GM19452 (cell line): ENCODE results near the gene CHAC2.
"Not testable (repeated sequence)": the region's sequence is repeated elsewhere in the genome, so short reads cannot be mapped to it uniquely, and the experiment has no call there.

ENCODE experiments used
- ATAC-seq: cut with Tn5 transposase; IDR thresholded peaks from one replicate; pipeline ENCODE4 v1.9.1; 2021; ENCODE audit not compliant: unreplicated experiment

CHAC2 gene

GRCh38 chr2:53777134-53777533, 9.5 kb downstream of the CHAC2 start:
- no peak for ATAC-seq

DNA sequence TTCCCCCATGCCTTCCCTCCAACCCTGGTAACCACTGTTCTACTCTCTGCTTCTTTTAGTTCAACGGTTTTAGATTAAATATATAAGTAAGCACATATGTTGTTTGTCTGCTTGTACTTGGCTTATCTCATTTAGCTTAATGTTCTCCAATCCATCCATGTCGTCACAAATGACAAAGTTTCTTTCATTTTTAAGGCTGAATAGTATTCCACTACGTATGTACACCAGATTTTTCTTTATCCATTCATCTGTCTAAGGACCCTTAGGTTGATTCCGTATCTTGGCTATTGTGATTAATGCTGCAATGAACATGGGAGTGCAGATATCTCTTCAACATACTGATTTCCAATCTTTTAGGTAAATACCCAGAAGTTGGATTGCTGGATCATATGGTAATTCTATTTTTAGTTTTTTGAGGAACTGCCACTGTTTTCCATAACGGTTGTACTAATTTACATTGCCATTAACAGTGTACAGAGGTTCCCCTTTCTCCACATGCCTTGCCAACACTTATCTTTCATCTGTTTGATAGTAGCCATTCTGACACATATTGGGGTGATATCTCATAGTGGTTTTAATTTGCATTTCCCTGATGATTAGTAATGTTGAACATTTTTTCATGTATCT, 11.0 kb downstream of the CHAC2 start:
- no peak for ATAC-seq

DNA sequence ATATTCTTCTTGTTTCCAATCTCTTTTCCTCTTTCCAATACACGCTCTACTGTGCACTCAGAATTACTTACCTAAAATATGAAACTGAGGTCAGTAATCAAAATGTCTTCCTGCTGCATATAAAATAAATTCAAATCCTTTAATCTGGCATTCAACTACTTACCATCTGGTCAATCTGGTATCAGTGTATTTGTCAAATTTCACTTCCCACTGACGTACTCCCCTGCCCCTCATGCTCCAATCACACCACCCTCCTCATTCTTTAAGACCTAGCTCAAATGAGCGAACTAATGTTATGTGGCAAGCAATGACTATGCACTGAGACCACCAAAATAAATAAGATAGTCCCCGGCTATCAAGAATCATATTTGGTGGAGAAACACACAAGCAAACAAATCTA, 12.5 kb downstream of the CHAC2 start:
- no peak for ATAC-seq

GRCh38 chr2:53782676-53783075, 15.1 kb downstream of the CHAC2 start:
- no peak for ATAC-seq

GRCh38 chr2:53784436-53784835, 16.8 kb downstream of the CHAC2 start:
- no peak for ATAC-seq

GRCh38 chr2:53785366-53785765, 17.8 kb downstream of the CHAC2 start:
- ATAC-seq, result no peak

DNA sequence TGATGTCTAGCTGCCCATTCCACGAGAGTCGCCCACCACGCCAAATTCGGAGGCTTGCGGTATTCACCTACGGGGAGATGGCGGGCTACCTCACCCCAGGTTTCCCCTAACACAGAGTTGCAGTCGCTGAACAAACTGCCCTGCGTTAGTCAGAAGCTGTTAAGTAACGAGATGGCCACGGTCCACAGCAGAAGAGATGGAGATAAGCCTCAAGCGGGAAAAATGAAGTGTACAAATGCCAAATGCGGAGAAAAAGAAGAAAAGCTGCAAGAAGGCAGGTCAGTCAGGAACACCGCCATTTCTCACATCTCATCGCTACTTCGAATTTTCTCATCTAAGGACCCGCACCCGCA, 18.7 kb downstream of the CHAC2 start:
- ATAC-seq, result peak; percentile 8

- ATAC-seq, result peak; percentile 95
These were observed 19.4 kb downstream of the CHAC2 start, which contains the start of the genes ASB3 and ERLEC1 for GRCh38 chr2:53786705-53787613. TSS of gene ASB3 (minus strand) at chr2:53786953. CDS start at chr2:53765572, 21,381 bp downstream. TSS of gene ERLEC1 (plus strand) at chr2:53787044. CDS start at chr2:53787211, 167 bp downstream.

GRCh38 chr2:53787614-53788289, 20.1 kb downstream of the CHAC2 start:
- ATAC-seq, result no peak

- ATAC-seq, result no peak
These were observed 25.7 kb downstream of the CHAC2 start for GRCh38 chr2:53793261-53793660.

DNA sequence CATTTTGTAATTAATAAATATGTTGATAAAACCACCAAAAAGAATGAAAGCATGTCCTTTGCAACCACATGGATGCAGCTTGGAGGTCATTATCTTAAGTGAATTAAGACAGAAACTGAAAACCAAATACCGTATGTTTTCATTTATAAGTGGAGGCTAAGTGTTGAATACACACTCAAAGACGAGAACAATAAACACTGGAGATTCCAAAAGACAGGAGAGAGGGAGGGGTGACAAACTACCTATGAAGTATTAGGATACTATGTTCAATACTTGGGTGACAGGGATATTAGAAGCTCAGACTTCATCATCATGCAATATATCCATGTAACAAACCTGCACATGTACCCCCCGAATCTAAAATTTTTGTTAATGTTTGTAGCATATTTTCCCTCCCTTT, 26.2 kb downstream of the CHAC2 start:
- no peak for ATAC-seq

GRCh38 chr2:53801547-53801946, 33.9 kb downstream of the CHAC2 start:
- ATAC-seq, result no peak

- ATAC-seq, result no peak
These were observed 35.1 kb downstream of the CHAC2 start for GRCh38 chr2:53802617-53803151.

DNA sequence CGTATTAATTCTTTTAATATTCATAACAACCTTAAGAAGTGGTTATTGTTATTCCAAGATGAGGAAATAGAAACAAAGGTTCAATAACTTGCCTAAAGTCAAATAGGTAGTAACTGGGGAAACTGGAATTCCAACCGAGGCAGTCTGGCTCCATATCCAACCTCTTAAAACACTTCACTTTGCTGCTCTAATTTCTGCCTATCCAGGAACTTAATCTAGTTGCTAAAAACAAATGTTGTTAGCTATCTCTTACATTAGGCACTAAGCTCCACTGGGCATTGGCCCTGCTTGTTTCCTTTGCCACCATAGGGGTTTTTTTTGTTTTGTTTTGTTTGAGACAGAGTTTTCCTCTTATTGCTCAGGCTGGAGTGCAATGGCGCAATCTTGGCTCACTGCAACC, 44.0 kb downstream of the CHAC2 start:
- ATAC-seq, result no peak

DNA sequence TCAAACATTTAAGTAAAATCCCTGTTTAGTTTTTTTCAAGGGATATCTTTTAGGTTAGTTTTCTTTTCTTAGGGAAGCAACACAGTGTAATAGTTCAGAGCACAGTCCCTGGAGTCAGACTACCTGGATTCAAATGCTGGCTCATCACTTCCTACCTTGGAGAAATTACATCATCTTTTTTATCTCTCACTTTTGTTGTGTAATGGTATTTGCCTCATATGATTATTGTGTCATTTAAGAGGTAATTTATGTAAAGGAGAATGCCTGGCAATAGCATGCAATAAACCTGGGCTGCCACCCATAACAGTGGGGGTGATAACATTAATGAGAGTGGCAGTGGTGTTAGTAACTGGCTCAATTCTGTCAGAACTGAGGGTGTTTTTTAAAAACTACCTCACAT, 45.5 kb downstream of the CHAC2 start:
- ATAC-seq, result no peak

DNA sequence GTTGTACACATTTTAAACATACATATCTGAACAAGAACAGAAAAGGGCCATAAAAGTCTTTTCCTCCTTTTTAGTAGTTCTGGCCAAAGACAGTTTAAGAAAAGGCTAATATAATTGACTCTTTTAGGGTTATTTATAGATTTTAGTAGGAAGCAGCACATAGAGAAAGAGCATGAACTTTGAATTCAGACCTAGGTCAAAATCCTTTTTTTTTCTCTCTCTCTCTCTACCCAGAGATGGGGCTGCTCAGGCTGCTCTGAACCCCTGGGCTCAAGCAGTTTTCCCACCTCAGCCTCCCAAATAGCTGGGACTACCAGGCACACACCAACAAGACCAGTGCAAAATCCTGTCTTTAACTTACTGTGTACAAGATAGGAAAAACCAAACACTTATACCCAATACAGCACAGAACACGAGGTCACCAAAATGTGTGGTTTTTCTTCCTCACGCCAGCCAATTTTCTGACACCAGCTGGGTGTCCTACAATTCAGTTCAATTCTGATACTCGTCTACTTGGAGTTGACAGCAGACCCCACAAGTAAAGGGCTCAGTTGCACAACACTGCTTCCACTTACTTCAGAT, 51.3 kb downstream of the CHAC2 start:
- no peak for ATAC-seq

DNA sequence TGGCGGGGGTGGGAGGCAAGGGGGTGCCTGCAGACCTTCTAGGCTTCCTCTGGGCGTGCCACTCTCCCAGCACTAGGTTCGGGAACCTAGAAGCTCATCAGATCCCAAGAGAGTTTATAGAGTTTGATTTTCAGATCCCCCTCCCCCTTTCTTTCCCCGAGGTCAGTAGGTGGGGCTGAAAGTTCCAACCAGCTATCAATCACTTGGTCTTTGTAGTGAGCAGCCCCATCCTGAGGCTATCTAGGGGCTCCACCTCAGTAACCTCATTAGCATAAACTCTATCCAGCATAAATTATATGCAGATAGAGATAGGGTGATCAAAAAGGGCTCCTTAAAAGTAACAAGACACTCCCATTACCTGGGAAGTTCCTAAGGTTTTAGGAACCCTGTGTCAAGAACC, 52.0 kb downstream of the CHAC2 start:
- ATAC-seq, result no peak

GRCh38 chr2:53820048-53820447, 52.4 kb downstream of the CHAC2 start:
- ATAC-seq, result no peak

DNA sequence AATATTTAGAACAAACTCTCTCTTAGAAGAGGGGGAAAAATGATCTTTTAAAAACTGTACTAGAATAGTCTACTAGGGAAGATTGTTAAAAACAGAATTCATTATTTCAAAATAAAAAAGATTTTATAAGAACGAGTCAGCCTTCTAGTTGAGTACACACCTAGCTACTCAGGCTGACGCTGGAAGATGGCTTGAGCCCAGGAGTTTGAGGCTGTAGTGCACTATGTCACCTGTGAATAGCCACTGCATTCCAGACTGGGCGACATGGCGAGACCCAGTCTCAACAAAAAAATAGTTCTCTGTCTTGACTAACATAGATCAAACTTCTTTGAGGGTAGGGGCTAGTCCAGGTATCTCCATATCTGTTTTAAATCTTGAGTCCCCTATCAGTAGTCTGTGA, 53.1 kb downstream of the CHAC2 start:
- ATAC-seq, result no peak

DNA sequence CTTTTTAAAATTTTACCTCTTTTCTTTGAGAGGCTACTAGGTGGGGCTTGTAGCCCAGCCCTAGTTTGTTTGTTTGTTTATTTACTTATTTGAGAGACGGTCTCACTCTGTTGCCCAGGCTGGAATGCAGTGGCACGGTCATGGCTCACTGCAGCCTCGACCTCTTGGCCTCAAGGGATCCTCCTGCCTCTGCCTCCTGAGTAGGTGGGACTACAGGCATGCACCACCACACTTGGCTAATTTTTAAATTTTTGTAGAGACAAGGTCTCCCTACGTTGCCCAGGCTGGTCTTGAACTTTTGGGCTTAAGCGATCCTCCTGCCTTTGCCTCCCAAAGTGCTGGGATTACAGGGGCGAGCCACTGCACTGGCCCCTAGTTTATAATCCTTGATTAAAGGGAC, 54.2 kb downstream of the CHAC2 start:
- no peak for ATAC-seq

DNA sequence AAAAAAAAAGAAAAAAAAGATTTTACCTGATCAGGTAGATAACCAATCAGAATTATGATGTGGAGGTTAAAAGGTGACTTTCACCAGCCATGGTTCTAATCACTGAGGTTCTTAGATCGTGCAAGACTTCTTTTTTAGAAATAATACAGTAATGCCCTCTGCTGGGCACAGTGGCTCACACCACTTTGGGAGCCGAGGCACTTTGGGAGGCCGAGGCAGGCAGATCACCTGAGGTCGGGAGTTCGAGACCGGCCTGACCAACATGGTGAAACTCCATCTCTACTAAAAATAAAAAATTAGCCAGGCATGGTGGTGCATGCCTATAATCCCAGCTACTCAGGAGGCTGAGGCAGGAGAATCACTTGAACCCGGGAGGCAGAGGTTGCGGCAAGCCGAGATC, 56.0 kb downstream of the CHAC2 start:
- ATAC-seq, result not testable (repeated sequence)
